OCI-LY3 (cell line): ENCODE results near the gene GAB1.

ENCODE experiments used
- H2AFZ ChIP-seq: fragments of 200-600, 300-600 bp; shearing (Covaris generic); 2 replicates; pipeline ENCODE4 v1.6.0; 2014; ENCODE audit warnings: antibody characterized with exemption, low read depth, low read length
- H3K27ac ChIP-seq: fragments of 200-600, 300-600 bp; sonication (generic); 2 replicates; pipeline ENCODE4 v1.5.1; 2014; ENCODE audit warnings: mild to moderate bottlenecking, low read length, moderate library complexity, mixed read lengths
- H3K27me3 ChIP-seq: fragments of 200-600, 300-600 bp; sonication (generic); 2 replicates; pipeline ENCODE4 v1.6.1; 2014; ENCODE audit warnings: low read depth, low read length, mixed read lengths
- H3K36me3 ChIP-seq: fragments of 200-600, 300-600 bp; sonication (generic); replicated peaks from 2 replicates; pipeline ENCODE3; 2014; ENCODE audit warnings: low read depth, low read length, mixed read lengths
- H3K4me1 ChIP-seq: fragments of 300-600, 200-600 bp; sonication (generic); 2 replicates; pipeline ENCODE4 v1.6.1; 2014; ENCODE audit warnings: low read length, mixed read lengths
- H3K4me2 ChIP-seq: fragments of 200-600, 300-600 bp; sonication (generic); 2 replicates; pipeline ENCODE4 v1.6.1; 2014; ENCODE audit warnings: low read length, mixed read lengths
- H3K4me3 ChIP-seq: fragments of 300-600, 200-600 bp; sonication (generic); 2 replicates; pipeline ENCODE4 v1.5.1; 2014; ENCODE audit warnings: antibody characterized with exemption, mild to moderate bottlenecking, low read length, moderate library complexity
- H3K79me2 ChIP-seq: fragments of 300-600, 200-600 bp; shearing (Covaris generic); 2 replicates; pipeline ENCODE4 v1.6.1; 2014; ENCODE audit warnings: mild to moderate bottlenecking, low read length, mixed read lengths
- H3K9ac ChIP-seq: fragments of 300-600, 200-600 bp; shearing (Covaris generic); 2 replicates; pipeline ENCODE4 v1.6.0; 2014; ENCODE audit warnings: mild to moderate bottlenecking, low read length, moderate library complexity
- H3K9me3 ChIP-seq: fragments of 200-600, 300-600 bp; shearing (Covaris generic); 2 replicates; pipeline ENCODE4 v1.6.1; 2014; ENCODE audit warnings: low read length, mixed read lengths; ENCODE audit not compliant: insufficient read depth
- H4K20me1 ChIP-seq: fragments of 200-600, 300-600 bp; sonication (generic); 2 replicates; pipeline ENCODE4 v1.6.1; 2016; ENCODE audit warnings: low read length, mixed read lengths; ENCODE audit not compliant: insufficient read depth
- CTCF ChIP-seq: fragments of 200-600, 300-600 bp; sonication (generic); IDR thresholded peaks from 2 replicates; pipeline ENCODE4 v1.5.1; 2014; ENCODE audit warnings: antibody characterized with exemption, low read length, low read depth
- EZH2phosphoT487 ChIP-seq: fragments of 200-600 bp; shearing (Covaris generic); IDR thresholded peaks from 2 replicates; pipeline ENCODE4 v1.6.1; 2018; ENCODE audit warnings: antibody characterized with exemption, mixed run types, low read depth

GAB1 gene

DNA sequence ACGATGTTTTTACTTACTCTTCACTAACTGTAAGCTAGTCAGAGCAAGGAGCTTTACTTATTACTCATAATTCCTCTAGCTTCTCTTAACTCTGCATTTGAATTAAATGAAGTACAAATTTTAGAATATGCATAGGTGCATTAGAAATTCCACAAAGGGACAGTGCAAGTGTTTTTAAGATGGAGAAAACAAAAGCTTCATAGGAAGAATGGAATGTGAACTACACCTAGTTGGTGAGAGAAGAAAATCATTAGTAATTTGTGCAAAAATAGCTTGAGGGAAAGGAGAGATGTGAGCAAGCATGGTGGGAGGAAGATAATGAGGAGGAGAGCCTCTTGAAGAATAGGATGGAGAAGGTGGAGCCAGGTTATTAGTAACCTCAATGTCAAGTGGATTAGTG, 99.3 kb downstream of the GAB1 start:
- no peak overlapping the region for H2AFZ ChIP-seq
- no peak overlapping the region for H3K27ac ChIP-seq
- TF ChIP-seq CTCF: no peak
- TF ChIP-seq EZH2phosphoT487: no peak
- no peaks in the 10 kb centered on the region for H3K9me3 ChIP-seq
- peaks cover 56% of the 10 kb centered on the region for H3K36me3 ChIP-seq
- H3K4me3 ChIP-seq: no peak overlapping the region
- H3K4me2 ChIP-seq: no peak overlapping the region
- peaks cover 8% of the 10 kb centered on the region for H4K20me1 ChIP-seq
- no peaks in the 10 kb centered on the region for H3K79me2 ChIP-seq
- no peaks in the 10 kb centered on the region for H3K4me1 ChIP-seq
- no peaks in the 10 kb centered on the region for H3K27me3 ChIP-seq
- no peak overlapping the region for H3K9ac ChIP-seq

DNA sequence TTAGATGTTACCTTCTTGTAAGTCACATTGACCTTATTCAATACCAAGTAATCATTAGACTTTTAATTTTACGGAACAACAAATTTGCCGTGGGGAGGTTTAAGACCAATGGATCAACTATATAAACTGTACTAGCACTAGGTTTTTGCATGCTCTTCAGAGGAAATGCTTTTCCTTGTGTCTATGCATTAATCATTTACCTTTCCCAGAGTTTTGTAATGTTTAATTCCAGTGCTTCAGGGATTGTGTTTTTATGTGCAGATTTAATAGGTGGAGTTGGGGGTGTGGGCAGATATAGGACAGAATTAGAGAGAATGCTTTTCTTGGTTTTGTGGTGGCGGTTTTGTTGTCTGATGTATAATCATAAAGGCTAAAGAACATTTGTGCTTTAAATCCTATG, 100.8 kb downstream of the GAB1 start:
- Histone ChIP-seq H3K4me1 (no peaks in the 10 kb centered on the region), H3K4me2 (no peak overlapping the region), H3K79me2 (no peaks in the 10 kb centered on the region), H2AFZ (no peak overlapping the region), H3K4me3 (no peak overlapping the region), H3K9me3 (no peaks in the 10 kb centered on the region), H3K27ac (no peak overlapping the region), H4K20me1 (peaks cover 8% of the 10 kb centered on the region), H3K27me3 (no peaks in the 10 kb centered on the region), H3K36me3 (peaks cover 60% of the 10 kb centered on the region), H3K9ac (no peak overlapping the region)
- TF ChIP-seq CTCF (no peak), EZH2phosphoT487 (no peak)

DNA sequence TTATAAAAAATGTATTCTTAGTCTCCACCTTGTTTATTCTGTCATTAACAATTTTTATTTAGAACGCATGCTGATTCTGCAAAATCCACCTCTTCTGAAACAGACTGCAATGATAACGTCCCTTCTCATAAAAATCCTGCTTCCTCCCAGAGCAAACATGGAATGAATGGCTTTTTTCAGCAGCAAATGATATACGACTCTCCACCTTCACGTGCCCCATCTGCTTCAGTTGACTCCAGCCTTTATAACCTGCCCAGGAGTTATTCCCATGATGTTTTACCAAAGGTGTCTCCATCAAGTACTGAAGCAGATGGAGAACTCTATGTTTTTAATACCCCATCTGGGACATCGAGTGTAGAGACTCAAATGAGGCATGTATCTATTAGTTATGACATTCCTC, 101.3 kb downstream of the GAB1 start:
- H3K36me3 ChIP-seq: peaks cover 60% of the 10 kb centered on the region
- H3K4me3 ChIP-seq: no peak overlapping the region
- no peaks in the 10 kb centered on the region for H3K79me2 ChIP-seq
- H2AFZ ChIP-seq: no peak overlapping the region
- H3K9ac ChIP-seq: no peak overlapping the region
- H3K4me2 ChIP-seq: no peak overlapping the region
- no peaks in the 10 kb centered on the region for H3K9me3 ChIP-seq
- no peaks in the 10 kb centered on the region for H3K4me1 ChIP-seq
- H3K27ac ChIP-seq: no peak overlapping the region
- H4K20me1 ChIP-seq: peaks cover 8% of the 10 kb centered on the region
- no peaks in the 10 kb centered on the region for H3K27me3 ChIP-seq
- TF ChIP-seq EZH2phosphoT487 (no peak), CTCF (no peak)

DNA sequence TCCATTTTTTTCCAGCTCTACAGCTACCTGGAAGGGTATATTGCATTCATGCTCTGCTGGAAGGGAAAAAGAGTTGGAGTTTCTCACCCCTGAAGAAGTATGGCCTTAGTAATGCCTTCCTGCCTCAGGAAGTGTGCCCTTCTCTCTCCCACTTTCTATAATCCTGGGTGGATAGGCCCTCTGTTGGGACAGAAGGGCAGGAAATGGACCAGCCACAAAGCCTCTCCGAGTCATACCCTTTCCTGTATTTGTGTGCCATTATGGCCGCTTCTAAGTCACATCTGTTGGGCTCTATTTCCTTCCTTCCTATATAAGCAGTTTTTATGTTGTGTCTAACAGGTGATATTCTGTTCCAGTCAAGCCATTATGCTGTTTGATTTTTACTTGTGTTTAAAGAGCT, 102.0 kb downstream of the GAB1 start:
- no peaks in the 10 kb centered on the region for H3K9me3 ChIP-seq
- H3K4me1 ChIP-seq: peaks cover 5% of the 10 kb centered on the region
- H2AFZ ChIP-seq: no peak overlapping the region
- H3K4me3 ChIP-seq: no peak overlapping the region
- peaks cover 54% of the 10 kb centered on the region for H3K36me3 ChIP-seq
- H3K79me2 ChIP-seq: no peaks in the 10 kb centered on the region
- H3K9ac ChIP-seq: no peak overlapping the region
- H3K4me2 ChIP-seq: no peak overlapping the region
- peaks cover 10% of the 10 kb centered on the region for H4K20me1 ChIP-seq
- no peaks in the 10 kb centered on the region for H3K27me3 ChIP-seq
- no peak overlapping the region for H3K27ac ChIP-seq
- TF ChIP-seq CTCF (no peak), EZH2phosphoT487 (no peak)
